HG02870 (cell line): ENCODE data around the gene RSRC1.
A peak's percentile ranks its signal among the peaks of the same experiment; 100 is the strongest.
"Not testable (repeated sequence)": the region's sequence is repeated elsewhere in the genome, so short reads cannot be mapped to it uniquely, and the experiment has no call there.

Experiments used
- ATAC-seq: cut with Tn5 transposase; IDR thresholded peaks from one replicate; pipeline ENCODE4 v1.9.1; 2021; ENCODE audit warnings: mild to moderate bottlenecking, moderate library complexity; ENCODE audit not compliant: unreplicated experiment

Gene RSRC1

DNA sequence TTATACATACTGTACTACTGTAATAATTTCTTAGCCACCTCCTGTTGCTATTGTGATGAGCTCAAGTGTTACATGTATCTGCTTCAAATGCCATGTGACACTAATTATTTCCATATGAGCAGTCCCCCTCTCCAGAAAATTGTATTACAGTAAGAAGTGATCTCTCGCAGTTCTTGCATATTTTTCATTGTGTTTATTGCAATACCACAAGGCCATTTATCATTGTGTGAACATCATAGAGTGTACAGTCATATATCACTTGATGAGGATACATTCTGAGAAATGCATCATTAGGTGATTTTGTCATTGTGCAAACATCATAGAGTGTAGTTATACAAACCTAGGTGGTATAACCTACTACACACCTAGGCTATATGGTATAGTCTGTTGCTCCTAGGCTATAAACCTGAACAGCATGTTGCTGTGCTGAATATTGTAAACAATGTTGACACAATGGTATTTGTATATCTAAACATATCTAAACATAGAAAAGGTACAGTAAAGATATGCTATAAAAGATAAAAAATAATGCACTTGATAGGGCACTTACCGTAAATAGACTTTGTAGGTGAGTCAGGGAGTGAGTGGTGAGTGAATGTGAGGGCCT, 271.5 kb downstream of the RSRC1 start:
- ATAC-seq, result no peak

DNA sequence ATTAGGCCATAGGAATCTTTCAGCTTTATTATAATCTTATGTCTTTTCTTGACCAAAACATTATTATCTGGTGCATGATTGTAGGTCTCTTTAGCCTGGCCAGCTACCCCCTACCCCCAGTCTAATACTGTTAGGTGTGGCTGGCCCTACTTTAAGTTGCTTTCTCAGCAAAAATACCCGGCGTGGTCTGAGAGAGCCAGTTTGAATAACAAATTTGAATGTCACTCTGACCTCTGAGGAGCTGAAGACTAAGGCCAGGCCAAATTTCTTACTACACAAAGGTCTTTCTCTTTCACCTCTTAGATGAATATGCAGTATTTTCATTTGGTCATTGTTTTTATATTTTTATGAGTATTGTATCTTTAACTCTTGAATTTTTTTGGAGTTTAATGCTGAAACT, 272.6 kb downstream of the RSRC1 start:
- ATAC-seq, result no peak

DNA sequence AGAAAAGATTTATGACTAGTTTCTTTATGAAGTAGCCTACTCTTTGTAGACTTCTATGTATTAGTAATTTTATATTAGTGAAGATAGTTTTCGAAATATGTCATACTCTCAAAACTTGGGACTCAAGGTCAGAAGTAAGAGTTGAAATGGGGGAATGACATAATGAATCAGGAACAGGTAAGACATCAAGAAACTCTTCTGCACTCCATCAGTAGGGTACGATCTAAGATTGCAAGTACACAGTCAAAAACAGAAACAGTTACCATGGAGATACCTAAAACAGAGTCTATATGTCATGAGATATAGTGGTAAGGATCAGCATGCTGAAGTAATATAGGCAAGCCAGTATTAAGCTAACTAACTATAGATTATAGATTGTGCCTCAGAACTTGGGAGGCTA, 274.1 kb downstream of the RSRC1 start:
- peak; percentile 87 for ATAC-seq

DNA sequence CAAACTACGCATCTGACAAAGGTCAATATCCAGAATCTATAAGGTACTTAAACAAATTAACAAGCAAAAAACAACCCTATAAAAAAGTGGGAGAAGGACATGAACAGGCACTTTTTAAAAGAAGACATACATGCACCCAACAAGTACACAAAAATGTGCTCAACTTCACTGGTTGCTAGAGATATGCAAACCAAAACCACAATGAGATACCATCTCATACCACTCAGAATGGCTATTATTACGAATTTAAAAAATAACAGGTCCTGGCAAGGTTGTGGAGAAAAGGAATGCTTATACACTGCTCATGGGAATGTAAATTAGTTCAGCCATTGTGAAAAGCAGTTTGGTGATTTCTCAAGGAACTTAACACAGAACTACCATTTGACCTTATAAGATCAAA, 285.5 kb downstream of the RSRC1 start:
- ATAC-seq, result no peak

DNA sequence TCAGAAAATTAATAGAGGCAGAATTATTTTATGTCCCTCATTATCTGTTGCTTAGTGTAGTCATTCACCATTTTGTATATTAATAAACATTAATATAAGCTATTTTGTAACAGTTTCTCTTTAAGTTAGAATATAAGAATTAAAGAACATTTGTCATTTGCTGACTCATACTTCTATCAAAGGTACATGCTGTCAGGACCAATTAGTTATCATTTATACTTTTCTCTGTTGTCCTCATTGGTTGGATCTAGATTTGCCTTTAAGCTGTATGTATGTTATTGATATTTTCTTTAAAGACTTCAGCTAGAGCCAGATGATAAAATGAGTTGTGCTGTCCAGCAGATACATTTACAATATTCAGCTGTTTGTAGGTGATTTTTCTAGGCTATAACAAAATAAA, 292.7 kb downstream of the RSRC1 start:
- no peak for ATAC-seq

DNA sequence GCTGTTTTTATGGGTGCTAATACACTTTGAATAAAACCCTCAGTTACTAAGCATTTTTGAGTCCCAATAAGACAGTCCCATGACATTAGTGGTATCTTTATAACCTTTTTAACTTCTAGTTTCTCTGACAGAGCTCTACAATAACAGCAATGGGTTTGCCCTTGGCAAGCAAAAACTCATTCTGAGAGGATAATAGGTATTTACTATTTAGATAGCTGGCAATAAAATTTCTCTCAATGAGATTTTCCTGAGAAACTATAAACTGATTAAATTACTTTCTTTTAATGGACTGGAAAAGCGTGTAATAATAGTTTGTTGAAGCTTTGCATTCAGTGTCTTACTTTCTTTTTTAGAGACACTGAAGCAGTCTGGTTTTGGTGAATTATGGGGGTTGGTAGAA, 293.1 kb downstream of the RSRC1 start:
- ATAC-seq, result no peak

DNA sequence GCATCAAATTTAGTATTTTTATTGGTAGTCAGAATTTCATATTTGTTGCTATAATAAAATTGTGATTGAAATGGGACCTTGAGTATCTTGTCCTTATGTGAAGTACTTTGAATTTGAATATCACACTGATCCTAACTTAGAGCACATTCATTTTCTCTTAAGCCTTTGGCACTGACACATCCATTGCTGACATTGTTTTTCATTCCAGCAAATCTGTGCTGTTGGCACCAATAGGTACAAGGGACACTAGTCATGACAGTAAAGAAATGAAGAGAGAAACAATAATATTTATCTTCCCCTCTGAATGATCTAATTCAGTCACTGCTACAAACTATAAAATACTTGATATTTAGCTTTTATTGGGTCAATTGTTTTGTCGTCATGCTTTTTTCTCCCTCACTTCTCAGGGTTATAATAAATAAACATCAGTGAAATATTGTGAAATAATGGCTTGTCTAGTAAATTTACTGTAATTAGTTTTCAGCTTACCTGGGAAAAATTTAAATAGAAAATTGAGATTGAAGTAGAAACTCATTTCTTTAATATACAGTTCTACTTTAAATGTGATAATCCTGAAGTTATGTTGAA, 294.3 kb downstream of the RSRC1 start:
- ATAC-seq, result no peak

DNA sequence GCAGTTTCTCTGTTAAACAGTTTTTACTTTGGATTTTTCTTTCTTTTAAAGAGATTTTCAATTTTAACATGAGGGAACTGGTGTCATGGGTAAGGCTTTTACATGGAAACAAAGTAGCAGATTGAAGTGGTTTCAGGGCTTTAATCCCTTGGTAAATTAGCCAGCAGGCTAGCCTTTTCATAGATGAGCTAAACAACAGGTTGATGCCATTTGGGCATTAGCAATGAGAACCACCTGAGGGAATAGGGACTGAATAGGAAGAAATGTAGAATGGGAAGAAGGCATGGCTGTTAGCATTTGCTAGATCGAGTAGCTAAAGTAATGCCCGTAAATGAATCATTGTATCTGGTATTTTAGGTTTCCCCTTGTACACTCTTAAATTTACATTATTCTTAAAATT, 295.6 kb downstream of the RSRC1 start:
- no peak for ATAC-seq

DNA sequence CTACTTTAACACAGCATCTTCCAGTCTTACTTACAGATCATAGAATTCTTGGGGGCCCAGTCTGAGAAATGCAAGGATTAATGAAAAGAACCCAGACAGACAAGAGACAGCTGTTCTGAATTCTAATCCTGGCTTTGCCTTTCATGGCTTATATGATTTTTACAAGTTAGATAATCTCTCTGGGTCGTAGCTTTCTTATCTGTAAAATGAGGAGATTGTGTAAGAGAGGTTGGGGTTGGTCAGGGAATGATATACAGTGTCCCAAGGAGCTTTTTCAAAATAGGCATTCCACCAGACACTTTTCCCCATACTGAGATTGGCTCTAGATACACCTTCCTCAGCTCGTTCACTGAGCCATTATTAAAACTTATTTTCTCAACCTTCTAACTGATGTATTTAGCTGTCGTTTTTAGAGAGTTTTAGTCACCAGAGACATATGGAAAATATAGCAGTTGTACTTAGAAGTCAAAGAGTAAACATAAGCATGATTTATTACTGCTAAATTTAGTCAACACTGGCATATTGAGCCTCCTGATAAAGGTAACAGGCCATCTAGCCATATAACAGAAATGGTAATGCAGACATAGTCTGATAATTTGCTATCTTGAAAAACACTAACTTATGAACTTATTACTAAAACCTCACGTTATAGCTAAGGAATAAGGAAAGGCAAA, 298.1 kb downstream of the RSRC1 start:
- no peak for ATAC-seq

DNA sequence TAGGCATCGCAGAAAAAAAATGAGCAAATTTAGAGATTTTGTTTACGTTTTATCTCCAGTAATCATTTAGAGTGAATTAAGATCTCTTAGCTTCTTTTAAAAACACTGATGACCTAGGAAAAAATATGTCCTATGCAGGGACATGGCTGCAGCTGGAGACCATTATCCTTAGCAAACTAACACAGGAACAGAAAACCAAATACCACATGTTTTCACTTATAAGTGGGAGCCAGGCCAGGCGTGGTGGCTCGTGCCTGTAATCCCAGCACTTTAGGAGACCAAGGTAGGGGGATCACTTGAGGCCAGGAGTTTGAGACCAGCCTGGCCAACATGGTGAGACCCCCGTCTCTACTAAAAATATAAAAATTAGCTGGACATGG, 298.6 kb downstream of the RSRC1 start:
- not testable (repeated sequence) for ATAC-seq

DNA sequence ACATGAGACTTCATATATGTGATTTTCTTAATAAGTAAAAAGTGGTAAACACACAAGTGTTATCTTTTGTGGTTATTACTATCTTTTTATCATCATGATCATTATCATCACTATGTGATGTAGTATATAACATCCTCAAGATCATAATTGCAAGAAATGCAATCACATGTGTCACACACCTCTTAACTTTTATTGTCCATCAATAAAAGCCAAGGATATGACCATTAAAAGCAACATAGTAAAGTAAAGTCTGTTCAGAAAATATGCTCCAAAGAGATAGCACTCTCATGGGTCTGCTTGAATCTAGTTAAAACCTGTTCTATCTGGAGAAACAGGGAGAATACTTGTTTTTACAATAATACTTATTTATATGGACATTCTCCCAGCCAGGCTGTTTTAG, 308.1 kb downstream of the RSRC1 start:
- no peak for ATAC-seq

DNA sequence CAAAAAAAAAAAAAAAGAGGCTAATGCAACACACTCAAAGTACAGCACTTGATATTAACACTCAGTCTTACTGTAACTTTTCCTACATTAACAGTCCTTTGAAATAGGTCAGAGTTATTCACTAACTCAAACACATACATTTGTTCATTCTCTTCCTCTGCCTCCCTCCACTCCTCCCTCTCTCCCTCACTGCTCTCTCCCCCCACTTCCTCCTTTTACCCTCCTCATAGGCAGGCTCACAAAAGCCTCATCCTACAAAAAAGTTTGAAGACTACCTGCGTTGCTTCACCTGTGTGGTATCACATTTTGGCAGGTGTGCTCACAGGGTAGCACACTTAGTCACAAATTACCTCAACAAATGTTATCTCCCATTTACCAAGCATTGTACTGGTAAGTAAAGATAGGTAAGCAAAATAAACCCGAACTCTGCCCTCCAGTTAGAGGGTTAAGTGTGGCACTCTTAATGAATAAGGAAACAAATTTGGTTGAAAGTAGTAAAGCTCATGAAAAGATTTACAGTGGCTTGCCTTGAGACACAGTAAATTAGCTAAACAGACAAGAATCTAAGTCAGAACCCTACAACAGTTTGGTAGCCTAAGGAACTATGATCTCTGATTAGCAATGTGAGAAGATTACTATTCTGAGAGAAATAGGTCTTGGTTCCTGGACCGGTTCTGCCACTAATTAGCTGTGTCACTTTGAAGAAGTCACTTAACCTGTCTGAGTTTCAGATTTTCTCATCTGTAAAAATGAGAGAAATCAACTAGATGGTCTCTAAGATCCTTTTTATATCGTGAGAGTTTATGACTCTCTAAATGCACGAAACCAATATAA, 310.1 kb downstream of the RSRC1 start:
- peak; percentile 30 for ATAC-seq

DNA sequence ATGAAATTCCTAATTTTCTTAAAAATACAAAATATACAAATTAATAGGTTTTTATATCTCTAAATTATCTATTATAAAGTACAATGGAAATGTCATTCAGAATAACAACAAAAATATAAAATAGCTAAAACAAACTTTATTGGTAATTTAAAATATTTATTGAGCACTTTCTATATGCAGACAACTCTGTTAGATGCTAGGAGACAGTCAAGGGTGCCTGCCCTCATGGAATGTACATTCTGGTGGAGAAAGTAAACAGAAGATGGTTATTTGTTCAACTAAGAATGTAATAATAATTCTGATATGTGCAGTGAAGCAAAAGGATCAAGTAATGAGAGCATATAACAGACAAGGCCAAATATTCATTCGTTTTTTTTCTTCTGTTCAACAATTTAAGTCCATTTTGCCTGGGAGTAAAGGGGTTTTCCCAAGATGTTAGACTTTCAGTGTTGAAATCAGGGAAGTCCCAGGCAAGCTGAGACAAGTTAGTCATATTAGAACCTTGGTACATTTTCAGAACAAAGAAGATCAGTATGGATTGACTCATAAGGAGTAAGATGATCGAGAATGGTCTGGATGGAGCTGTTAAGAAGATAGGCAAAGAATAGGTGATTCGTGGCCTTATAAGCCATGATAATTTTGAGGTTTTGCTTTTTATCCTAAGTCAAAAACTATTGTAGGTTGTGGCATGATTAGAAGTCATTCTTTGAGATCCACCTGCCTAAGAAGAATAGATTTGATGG, 310.9 kb downstream of the RSRC1 start:
- ATAC-seq, result peak; percentile 96

DNA sequence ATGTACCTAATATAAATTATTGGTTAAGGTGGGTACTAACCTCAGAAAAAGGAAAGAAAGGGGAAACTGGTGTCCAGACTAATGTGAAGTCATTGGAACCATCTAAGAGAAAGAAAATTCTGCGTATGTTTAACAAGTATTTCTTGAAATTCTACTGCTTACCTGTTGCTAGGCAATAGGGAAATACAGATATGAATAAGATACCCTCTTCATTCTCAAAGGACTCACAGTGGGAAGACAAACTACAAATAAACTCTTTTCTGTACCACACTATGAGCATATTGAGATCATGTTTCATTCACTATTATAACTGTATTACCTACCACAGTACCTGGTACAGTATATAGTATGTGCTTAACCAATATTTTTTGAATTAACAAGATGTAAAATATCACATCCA, 320.6 kb downstream of the RSRC1 start:
- ATAC-seq, result no peak

DNA sequence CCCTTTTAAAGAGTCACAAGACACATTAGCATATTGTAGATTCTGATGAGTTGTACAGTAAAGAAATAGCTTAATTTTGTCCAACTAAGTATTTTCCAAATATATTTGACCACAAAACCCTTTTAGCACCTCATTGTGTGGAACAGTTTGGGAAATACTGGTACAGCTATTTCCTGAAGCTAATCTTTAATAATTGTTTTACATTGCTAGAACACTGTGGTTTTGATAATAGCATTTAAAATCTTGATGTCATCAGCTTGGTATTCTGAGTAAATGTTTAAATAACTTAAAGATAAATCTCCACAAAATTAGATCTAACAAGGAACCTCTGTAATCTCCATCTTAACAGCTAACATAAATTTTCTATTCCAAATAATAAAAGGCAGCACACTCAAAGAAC, 321.1 kb downstream of the RSRC1 start:
- ATAC-seq, result no peak

DNA sequence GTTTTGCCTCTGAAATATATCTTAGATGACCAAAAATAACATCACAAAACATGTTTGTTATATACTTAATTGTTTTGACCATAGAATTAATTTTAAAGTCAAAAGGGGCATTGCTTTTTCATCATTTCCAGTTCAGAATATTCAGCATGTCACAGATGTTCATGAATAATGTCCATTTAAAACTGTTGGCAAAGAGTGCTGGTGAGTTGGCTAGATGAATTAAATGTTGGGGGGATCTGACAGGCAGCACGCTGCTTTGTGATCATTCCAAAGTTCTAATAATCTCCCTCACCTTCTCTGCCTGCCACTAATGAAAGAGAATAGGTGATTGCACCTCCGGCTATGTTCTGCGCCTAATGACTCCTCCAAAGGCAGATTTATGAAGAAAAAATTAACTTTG, 321.9 kb downstream of the RSRC1 start:
- ATAC-seq, result no peak

DNA sequence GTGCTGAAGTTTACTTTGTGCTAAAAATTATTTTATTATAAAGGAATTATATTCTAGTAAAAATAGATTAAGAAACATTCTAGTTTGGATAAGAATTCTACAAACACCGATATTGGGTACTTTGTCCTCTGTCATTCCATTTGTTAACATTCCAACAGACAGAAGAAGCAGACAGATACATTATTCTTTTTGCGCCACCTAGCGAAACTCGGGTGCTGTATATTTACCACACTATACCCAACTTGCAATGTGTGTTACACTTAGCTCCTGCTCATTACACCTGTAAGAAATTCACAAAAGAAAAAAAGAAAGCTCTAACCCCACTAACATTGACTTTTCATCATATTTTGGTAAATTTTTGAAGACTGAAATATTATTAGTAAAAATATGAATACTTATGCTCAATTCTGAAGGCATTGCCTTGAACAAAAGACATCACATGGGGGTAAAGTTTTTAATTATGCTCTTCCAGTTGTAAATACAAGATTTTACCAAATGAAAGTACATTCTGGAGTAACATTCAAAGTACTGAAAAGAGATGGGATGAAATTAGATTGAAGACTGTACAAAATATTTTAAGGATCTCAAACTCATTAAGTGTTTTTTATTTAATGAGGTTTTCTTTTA, 324.6 kb downstream of the RSRC1 start:
- ATAC-seq, result peak; percentile 86

DNA sequence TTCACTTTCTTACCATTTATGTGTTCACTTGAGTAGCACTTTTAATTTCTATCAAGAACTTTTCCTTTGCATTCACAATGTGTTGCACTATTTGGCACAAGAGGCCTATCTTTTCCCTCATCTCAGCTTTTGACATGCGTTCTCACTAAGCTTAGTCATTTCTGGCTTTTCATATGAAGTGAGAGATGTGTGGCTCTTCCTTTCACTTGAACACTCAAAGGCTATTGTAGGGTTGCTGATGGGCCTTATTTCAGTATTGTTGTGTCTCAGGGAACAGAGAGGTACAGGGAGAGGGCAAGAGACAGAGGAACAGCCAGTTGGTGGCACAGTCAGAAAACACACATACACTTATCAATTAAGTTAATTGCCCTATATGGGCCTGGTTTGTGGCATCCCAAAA, 333.7 kb downstream of the RSRC1 start:
- peak; percentile 99 for ATAC-seq

DNA sequence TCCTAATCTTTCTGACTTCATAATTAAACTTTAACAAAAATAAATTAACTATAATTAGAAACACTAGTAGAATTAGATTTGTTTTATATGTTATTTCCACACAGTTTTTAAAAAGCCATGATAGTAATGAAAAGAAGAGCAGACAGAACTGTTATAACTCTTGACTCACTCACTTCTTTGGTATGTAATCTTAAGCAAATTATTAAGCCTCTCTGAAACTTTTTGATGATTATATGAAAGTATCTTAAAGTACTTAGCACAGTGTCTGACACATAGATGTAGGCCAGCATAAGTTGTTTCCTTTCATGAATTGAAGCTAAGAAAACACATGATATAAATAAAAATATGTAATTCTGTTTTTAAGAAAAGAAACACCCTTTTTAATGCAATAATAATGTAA, 337.5 kb downstream of the RSRC1 start:
- no peak for ATAC-seq

DNA sequence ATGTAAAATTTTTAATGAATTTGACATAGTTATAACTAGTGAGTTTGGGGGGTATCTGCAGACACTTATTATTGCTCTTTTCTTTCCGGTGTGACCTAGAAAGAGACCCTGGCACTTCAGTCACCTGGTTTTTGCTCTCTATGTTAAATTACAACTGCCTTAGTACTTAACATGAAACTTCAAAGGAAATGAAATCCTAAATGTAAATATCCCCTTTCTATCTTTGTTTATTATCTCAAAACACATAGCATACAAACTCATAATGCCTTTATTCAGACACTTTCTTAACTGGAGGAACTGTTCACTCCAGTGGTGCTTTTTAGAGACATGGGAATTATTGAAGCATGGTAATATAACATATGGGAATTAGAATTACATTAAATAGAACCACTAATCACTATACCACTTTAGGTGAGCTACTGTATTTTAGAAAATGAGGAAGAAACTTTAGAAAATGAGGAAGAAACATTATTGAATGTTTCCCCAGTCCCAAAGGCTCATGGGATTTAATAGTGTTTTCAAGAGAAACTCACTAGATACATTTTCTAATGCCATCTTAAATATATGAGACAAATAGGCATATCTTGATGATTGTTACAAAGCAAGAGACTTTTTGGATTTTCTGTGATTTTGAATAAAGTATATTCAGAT, 341.6 kb downstream of the RSRC1 start:
- no peak for ATAC-seq
